ENCODE data around the gene LBR.

Gene LBR

GRCh38 chr1:225462714-225463574 is 35.1 kb upstream of the LBR start:
- H3K27ac ChIP-seq (ENCODE audit: poor library complexity, severe bottlenecking), result no peak overlapping the region
- no peak for TF ChIP-seq CTCF (IDR thresholded peaks at IDR 0.05; ENCODE audit: poor library complexity, severe bottlenecking)
- ATAC-seq (ENCODE audit: low read depth), result peak; percentile 41; the same call in 1 of the 3 replicates
- no peaks in the 10 kb centered on the region for H3K27me3 ChIP-seq (ENCODE audit: insufficient read depth, poor library complexity, severe bottlenecking)
- no peaks in the 10 kb centered on the region for H3K9me3 ChIP-seq (ENCODE audit: severe bottlenecking)
- no peak overlapping the region for H3K4me3 ChIP-seq (ENCODE audit: severe bottlenecking)
- H3K36me3 ChIP-seq (ENCODE audit: low read depth), result no peaks in the 10 kb centered on the region
- peaks cover 10% of the 10 kb centered on the region for H3K4me1 ChIP-seq (ENCODE audit: insufficient read depth, poor library complexity, severe bottlenecking)
- DNase-seq (ENCODE audit: low spot score), result no peak

- Histone ChIP-seq H3K27me3 (ENCODE audit: insufficient read depth, poor library complexity, severe bottlenecking) (no peaks in the 10 kb centered on the region), H3K4me3 (ENCODE audit: severe bottlenecking) (no peak overlapping the region), H3K27ac (ENCODE audit: poor library complexity, severe bottlenecking) (no peak overlapping the region), H3K36me3 (ENCODE audit: low read depth) (no peaks in the 10 kb centered on the region), H3K4me1 (ENCODE audit: insufficient read depth, poor library complexity, severe bottlenecking) (peaks cover 10% of the 10 kb centered on the region), H3K9me3 (ENCODE audit: severe bottlenecking) (no peaks in the 10 kb centered on the region)
- no peak for TF ChIP-seq CTCF (IDR thresholded peaks at IDR 0.05; ENCODE audit: poor library complexity, severe bottlenecking)
- DNase-seq (ENCODE audit: low spot score) (no peak), ATAC-seq (ENCODE audit: low read depth) (no peak)
Observed at GRCh38 chr1:225462429-225462713, 34.5 kb upstream of the LBR start.

- Histone ChIP-seq H3K27ac (ENCODE audit: poor library complexity, severe bottlenecking) (no peak overlapping the region), H3K4me3 (ENCODE audit: severe bottlenecking) (no peak overlapping the region), H3K4me1 (ENCODE audit: insufficient read depth, poor library complexity, severe bottlenecking) (peaks cover 10% of the 10 kb centered on the region), H3K9me3 (ENCODE audit: severe bottlenecking) (no peaks in the 10 kb centered on the region), H3K27me3 (ENCODE audit: insufficient read depth, poor library complexity, severe bottlenecking) (no peaks in the 10 kb centered on the region), H3K36me3 (ENCODE audit: low read depth) (no peaks in the 10 kb centered on the region)
- no peak for TF ChIP-seq CTCF (IDR thresholded peaks at IDR 0.05; ENCODE audit: poor library complexity, severe bottlenecking)
- no peak for DNase-seq (ENCODE audit: low spot score)
- ATAC-seq (ENCODE audit: low read depth), result no peak
Observed at GRCh38 chr1:225461533-225462428, 33.9 kb upstream of the LBR start.

- DNase-seq (ENCODE audit: low spot score) (no peak), ATAC-seq (ENCODE audit: low read depth) (peak; percentile 23; the same call in 1 of the 3 replicates)
- H3K36me3 ChIP-seq (ENCODE audit: low read depth), result no peaks in the 10 kb centered on the region
Observed at GRCh38 chr1:225460737-225461532, 33.1 kb upstream of the LBR start.

More at GRCh38 chr1:225460737-225461532, 33.1 kb upstream of the LBR start:
- H3K27ac ChIP-seq (ENCODE audit: poor library complexity, severe bottlenecking), result no peak overlapping the region
- TF ChIP-seq CTCF (IDR thresholded peaks at IDR 0.05; ENCODE audit: poor library complexity, severe bottlenecking), result no peak
- no peak overlapping the region for H3K4me3 ChIP-seq (ENCODE audit: severe bottlenecking)
- H3K9me3 ChIP-seq (ENCODE audit: severe bottlenecking), result no peaks in the 10 kb centered on the region
- H3K4me1 ChIP-seq (ENCODE audit: insufficient read depth, poor library complexity, severe bottlenecking), result peaks cover 10% of the 10 kb centered on the region
- H3K27me3 ChIP-seq (ENCODE audit: insufficient read depth, poor library complexity, severe bottlenecking), result no peaks in the 10 kb centered on the region

Data from RWPE2 (cell line).